Dermis lymphatic vessel endothelial cell (primary cell): ENCODE measurements around the gene EPG5. TPM values are rescaled to one million over a fixed set of nuclear protein-coding genes. Genes with fewer than 3 reads are reported as not detected.

Experiments used
- total RNA-seq: library from RNA; depleted of rRNA; stranded (reverse); fragments of >200 nt; gene quantifications from 2 replicates; pipeline ENCODE4 v1.2.1, GENCODE V29; 2014

Gene EPG5, protein sequence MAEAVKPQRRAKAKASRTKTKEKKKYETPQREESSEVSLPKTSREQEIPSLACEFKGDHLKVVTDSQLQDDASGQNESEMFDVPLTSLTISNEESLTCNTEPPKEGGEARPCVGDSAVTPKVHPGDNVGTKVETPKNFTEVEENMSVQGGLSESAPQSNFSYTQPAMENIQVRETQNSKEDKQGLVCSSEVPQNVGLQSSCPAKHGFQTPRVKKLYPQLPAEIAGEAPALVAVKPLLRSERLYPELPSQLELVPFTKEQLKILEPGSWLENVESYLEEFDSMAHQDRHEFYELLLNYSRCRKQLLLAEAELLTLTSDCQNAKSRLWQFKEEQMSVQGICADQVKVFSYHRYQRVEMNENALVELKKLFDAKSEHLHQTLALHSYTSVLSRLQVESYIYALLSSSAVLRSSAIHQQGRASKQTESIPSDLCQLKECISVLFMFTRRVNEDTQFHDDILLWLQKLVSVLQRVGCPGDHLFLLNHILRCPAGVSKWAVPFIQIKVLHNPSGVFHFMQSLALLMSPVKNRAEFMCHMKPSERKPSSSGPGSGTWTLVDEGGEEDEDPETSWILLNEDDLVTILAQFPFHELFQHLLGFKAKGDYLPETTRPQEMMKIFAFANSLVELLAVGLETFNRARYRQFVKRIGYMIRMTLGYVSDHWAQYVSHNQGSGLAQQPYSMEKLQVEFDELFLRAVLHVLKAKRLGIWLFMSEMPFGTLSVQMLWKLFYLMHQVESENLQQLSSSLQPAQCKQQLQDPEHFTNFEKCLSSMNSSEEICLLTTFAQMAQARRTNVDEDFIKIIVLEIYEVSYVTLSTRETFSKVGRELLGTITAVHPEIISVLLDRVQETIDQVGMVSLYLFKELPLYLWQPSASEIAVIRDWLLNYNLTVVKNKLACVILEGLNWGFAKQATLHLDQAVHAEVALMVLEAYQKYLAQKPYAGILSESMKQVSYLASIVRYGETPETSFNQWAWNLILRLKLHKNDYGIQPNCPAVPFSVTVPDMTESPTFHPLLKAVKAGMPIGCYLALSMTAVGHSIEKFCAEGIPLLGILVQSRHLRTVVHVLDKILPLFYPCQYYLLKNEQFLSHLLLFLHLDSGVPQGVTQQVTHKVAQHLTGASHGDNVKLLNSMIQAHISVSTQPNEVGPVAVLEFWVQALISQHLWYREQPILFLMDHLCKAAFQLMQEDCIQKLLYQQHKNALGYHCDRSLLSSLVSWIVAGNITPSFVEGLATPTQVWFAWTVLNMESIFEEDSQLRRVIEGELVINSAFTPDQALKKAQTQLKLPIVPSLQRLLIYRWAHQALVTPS (N-terminal part only)
- 9.4 and 14.8 TPM in 2 replicates for total RNA-seq

DNA sequence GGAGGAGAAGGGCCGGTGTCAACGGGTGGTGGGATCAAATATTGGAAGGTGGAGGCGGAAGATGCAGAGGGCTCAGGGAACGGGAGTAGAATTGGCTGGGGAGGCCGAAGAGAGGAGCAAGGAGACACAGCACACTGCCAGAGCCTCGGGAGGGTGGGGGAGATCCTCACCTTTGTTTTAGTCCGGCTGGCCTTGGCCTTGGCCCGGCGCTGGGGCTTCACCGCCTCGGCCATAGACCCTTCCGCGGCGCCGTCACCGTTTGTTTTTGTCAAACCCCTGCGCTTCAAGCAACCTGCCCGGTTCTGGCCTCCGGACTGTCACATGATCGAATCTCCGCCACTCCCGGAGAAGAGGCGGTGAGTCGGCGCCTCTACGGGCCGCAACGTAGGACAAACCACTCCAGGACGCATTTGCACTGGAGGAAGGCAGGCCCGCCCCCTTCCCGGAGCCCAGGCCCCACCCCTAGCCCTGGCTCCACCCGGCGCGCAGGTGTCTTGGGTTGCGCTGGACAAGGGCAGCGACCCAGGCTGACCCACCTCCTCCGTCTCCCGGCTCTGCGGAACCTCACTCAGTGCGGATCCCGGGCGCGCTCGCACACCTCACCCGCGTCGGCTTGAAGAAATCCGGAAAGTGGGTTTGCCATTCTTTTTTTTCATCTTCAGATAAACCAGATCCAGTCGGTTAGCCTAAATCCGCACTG lies at the start of gene EPG5:
EPG5 (minus strand) TSS at position 323 of the 700 bp plus-strand sequence; CDS start at position 233, 90 bp downstream.

DNA sequence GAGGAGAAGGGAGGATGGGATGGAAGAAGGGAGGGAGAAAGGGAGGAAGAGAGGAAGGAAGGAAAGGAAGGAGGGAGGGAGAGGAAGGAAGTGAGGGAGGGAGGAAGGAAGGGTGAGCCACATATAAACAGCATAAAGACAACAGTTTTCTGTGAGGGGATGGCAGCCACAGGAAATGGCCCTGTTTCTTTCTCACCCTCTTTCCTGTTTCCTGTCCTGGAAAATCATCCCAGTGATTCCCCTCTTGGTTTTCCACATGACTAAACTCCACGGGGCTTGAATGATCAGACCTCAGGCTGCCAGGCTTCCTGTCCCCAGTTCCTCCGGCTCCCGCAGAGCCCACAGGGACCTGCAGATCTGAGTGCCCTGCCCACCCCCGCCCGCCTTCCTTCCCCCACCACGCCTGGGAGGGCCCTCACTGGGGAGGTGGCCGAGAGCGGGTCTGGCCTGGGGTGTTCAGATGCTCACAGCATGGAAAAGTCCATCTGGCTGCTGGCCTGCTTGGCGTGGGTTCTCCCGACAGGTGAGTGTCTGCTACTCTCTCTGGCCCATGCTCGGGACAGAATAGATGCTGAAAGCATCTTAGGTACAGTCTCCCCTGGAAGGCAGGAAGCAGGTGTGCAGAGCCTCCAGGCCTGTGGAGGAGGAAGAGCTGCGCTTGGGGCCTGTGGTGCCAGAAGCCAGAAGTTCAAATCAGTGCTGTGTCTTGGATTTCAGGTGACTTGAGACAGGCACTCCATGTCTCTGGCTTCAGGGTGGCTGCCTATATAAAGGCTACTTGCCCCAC lies 141.7 kb downstream of the EPG5 start, which contains the start of gene SIGLEC15:
SIGLEC15 (plus strand) TSS at position 418 of the 787 bp plus-strand sequence; CDS start at position 472, 54 bp downstream.

Other genes with a start within 250 kb of the EPG5 start
- not detected in 2 replicates for gene SLC14A1, start 243.1 kb downstream of the EPG5 start, total RNA-seq
- gene SIGLEC15, start 141.7 kb downstream of the EPG5 start, total RNA-seq = not detected in 2 replicates
- 0.22 and 0.95 TPM in 2 replicates for gene PSTPIP2, start 104.9 kb upstream of the EPG5 start, total RNA-seq
- 697 and 829 TPM in 2 replicates for gene ATP5F1A, start 131.0 kb upstream of the EPG5 start, total RNA-seq
- 35.5 and 52.1 TPM in 2 replicates for gene HAUS1, start 137.1 kb upstream of the EPG5 start, total RNA-seq